Fibroblast of skin of left quadriceps (primary cell): ENCODE results near the gene SMOC2.
"Not testable (repeated sequence)": the region's sequence is repeated elsewhere in the genome, so short reads cannot be mapped to it uniquely, and the experiment has no call there.

Experiments
- DNase-seq, 2 experiments: peaks; one replicate each; pipeline ENCODE4 v3.0.0-alpha.2; 2013; ENCODE audit warnings: low read depth in 2 of 2

SMOC2 gene

DNA sequence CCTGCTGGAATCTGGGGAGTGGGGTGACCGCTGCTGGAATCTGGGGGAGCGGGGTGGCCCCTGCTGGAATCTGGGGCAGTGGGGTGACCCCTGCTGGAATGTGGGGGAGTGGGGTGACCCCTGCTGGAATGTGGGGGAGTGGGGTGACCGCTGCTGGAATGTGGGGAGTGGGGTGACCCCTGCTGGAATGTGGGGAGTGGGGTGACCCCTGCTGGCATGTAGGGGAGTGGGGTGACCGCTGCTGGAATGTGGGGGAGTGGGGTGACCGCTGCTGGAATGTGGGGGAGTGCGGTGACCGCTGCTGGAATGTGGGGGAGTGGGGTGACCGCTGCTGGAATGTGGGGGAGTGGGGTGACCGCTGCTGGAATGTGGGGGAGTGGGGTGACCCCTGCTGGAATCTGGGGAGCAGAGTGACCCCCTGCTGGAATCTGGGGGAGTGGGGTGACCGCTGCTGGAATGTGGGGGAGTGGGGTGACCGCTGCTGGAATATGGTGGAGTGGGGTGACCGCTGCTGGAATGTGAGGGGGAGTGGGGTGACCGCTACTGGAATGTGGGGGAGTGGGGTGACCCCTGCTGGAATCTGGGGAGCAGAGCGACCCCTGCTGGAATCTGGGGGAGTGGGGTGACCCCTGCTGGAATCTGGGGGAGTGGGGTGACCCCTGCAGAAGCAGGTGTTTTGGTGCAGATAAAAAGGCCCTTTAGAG lies 97.4 kb downstream of the SMOC2 start:
- not testable (repeated sequence) for DNase-seq

DNA sequence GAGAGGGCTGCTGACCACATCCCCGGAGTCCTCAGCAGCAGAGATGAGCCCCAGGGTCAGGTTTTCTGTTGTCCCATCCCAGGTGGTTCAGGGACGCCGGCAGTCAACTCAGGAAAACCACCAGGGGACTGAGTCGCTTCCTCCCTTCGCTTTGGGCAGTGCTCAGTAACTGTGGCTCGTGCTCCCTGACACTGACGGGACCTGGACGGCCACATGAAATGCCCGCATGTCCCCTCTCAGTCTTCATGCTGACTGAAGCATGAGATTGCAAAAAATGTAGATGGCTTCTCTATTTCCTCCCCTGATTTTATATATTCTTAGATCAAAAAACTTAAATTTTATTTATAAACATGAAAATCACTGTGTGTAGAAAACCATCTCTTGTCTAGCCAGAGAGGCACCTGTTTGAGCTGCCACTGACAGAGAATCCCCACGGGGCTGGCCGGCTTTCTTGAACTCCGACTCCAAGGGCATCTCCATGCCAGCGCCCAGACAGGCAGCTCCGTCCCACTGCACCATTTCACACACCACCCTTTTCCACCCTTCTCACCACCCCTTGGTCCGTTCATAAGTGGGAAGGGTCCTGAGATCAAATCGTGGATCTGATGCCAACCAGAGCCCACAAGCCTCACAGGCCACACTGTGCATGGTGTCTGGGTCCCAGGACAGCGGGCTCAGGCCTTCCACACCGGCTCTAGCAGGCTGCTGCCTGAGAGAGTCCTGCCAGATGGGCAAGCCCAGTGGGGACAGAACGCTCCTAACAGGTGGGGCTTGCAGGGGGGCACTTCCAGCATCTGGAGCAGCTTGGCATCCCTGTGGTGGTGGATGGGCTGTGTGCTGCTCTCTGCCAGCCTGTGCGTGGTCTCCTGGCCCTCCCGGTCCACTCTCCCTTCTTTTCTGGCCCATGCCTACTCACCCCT lies 98.2 kb downstream of the SMOC2 start:
- DNase-seq, result no peak

DNA sequence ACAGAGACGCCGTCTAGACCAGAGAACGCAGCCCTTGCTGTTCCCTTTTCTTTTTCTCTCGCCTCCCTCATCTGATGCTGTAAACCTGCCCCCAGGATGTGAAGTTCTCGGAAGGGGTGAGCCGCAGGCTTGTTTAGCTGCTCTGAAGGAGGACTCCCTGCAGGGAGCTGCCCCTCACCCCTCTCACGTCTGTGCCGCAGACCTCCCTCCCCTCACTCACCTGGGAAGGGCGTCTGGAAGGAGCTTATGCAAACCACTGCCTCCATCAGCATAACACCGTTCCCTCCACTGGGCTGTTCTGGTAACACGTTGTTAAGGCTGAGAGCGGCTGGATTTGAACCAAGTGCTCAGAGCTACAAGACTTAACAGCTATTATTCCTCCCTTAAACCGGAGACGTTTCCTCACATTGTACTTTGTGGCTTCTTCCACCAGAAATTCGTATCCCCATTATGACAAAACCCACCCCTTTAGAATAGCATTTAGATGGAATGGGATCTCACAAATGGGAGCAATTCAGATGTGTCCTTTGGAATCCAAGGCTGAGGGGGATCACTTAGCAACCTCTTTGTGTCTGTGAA lies 99.8 kb downstream of the SMOC2 start:
- DNase-seq, result no peak

DNA sequence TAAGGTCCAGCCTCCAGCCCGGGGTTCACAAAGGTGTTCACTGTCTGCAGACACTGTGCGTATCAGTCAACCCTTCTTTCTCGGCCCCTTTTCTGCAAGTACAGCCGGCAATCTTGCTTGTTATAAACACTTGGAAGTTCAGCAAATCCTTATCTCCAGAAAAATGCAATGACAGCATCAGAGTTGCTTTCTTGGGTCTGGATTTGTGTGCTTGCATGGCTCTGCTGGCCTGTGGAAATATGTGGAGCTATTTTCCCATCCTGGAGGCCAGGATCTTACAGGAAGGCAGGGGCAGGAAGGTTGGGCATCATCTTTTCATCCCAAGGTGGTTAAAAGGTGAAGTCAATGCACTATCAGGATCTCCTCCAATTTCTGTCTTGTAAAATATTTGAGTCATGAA lies 100.3 kb downstream of the SMOC2 start:
- DNase-seq, result no peak

DNA sequence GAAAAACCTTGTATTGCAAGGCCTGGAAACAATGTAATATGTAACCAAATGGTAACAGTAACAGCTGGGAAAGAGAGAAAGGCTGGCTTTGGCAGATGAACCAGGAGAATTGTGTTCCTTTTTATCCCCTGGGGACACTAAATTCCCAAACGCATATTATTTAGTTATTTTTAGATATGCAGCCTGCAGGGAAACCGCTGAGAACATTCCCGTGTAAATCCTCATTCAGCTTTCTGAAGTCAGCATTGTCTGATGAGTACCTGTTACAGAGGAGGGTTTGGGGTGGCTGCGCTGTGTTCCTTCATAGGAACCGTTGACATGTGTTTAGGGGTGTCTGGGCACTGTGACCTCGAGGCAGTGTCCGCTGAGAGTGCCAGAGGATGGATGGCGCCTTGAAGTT lies 101.3 kb downstream of the SMOC2 start:
- no peak for DNase-seq

DNA sequence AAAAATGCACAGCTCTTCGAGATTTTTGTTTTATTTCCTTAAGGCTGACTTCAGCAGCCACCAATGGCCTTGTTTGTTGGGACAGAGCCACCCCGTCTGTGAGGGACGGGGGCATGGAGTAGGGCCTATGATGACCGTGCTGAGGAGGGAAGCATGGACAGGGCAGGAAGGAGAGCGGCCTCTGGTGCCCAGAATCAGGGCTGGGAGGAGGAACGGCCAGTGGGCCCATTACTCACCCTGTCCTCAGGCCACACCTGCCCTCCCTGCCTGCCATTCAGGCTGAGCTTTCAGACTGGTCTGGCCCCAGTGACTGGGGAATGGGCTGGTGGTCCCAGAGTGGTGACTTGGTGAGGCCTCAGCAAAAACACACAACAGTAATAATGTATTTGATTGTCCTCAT lies 104.4 kb downstream of the SMOC2 start:
- DNase-seq, result no peak

DNA sequence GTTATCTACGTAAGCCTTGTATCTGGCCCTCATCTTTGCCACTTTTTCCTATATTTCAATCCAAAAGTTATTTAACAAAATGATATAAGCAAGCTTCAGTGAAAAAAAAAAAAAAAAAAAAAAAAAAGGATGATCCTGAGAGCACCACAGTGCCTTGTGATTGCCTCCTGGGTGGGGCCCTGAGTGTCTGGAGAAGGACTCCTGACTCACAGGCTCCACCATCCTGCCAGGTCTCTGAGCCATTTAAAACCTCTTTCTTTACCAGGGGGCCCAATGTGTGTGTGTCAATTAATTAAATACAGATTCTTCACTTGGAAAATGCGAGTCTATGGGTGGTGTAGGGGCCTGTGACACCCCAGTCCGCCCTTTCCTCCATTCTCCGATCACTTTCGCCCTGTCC lies 105.2 kb downstream of the SMOC2 start:
- no peak for DNase-seq

DNA sequence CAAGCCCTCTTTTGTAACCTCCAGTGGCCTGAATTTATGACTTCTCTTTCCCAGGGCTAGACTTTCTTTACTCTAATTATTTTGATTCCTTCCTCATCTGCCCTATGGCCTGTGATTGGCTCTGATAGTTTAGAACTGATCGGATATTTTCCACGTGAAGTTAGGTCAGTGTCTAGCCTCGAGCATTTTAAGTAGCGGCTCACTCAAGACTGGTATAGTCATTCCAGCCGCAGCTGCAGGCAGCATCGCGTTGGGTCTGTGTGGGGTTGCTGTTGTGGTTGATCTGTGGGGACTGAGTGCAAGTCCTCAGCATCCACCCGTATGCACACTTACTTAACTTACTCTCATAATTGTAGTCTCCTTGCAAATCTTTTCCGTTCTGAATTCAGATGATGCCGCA lies 105.7 kb downstream of the SMOC2 start:
- no peak for DNase-seq

DNA sequence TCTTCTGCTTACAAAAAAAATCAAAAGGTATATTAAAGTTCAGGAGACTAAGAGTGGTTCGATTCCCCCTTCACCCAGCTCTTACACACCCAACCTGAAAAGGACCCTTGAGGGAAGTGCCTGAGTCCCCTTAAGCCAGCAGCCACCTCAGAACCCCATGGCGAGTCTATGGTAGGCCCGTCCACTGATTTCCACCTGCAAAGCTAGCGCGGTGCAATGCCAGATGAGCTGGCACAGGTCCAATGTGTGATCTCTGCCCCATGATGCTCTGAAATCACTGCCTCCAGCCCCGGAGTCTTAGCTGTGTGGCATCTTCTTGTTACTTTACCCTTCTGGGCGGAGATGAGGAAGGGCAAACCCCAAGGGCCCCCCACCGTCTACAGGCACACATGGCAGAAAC lies 109.3 kb downstream of the SMOC2 start:
- DNase-seq, result no peak

DNA sequence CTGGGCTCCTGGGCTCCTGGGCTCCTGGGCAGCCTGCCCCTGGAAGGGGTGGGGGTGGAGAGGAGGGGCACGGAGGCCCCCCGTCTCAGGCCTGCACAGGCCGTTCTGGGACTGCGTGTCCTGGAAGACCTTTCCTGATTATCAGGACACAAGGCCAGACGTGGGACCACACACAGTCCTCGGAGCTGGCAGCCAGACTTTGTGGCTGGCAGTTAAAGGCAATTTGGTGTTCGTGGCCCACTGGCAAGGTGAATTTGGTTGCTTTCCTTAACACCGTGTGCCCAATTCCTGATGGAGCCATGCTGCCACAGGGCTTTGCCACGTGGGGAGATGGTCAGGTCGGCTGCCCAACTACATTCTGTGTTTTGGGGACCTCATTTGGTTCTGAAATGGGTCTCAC lies 113.5 kb downstream of the SMOC2 start:
- no peak for DNase-seq

DNA sequence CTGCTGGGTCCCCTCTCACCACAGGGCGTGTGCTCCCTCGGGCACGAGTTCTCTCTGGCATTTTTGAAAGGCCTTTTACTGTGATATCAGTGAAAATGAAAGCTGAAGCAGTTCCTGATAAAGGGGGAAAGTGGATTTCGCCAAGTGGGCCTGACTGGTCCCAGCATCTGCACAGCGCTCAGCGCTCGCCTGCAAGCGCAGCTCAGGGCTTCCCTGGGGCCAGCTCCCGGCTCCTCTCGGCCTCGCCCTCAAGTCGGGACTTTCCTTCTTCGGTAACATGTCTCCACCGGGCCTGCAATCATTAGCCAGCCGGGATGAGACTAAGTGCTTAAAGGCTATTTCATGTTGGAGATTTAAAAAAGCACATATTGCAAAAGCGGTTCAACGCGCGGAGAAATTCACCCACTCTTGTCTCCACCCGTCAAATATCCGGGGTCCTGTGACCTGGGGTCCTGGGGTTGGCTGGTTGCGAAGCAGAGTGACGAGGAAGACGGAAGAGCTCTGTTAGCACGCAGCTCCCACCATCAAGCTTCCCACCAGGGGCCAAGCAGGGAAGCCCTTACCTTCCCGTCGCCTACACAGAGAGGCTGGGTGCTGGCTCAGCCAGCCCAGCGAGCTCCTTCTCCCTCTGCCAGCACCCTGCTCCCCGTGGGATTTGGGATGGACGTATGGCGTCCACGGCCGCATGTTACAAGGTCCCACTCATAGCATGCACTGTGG lies 114.1 kb downstream of the SMOC2 start:
- no peak for DNase-seq

DNA sequence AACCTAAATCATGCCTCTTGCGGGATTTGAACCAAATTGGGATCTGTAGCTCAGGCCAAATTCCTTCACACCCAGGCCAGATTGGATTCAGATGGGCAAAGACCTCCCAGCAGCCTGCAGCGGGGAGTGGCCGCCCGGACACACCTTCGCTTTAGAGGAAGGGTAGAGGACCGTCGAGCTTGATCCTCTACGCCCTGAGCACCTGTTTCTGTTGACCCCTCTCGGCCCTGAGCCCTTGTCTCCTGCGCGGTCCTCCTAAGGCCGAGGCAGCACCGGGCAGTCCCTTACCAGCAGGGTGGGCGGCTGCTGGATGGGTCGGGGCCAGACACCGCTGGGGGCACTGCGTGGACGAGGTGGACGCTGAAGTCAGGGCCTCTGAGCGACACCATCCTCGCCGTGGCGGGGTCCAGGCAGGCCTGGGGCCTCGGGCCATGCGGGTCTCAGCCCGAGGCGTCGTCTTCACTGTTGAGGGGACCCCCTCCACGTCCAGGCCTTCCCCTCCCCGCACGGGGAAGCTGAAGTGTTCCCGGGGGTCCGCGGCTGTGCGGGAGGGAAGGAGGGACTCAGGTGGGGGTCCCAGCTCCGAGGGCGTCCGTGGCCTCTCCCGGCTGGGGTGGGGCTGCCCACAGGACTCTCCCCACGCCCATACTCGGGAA lies 114.8 kb downstream of the SMOC2 start:
- no peak for DNase-seq

DNA sequence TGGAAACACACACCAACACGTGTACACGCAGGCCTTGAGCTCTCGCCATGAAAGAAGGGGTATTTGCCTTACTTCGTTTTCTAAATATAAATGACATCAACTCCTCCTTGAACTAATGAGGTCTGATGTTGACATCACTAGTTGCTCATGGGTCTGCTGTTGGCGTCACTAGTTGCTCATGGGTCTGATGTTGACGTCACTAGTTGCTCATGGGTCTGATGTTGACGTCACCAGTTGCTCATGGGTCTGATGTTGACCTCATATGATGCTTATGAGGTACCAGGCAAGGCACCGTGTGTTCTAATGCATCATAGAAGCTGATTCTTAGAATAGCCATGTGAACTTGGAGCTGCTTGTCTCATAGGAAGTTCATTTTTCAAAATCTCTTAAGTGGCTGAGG lies 116.5 kb downstream of the SMOC2 start:
- no peak for DNase-seq

DNA sequence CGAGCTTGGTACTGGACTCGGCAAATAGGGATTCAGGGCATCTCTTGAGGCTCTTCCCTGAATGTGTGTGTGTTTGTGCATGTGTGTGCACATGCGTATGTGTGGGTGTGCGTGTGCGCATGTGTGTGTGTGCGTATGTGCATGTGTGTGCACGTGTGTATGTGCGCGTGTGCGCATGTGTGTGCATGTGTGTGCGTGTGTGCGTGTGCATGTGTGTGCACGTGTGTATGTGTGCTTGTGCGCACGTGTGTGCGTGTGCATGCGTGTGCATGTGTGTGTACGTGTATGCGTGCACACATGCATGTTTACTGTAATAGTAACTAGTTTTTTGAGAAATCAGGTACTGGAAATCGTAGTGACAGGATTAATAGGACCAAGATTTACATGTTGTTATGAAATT lies 117.7 kb downstream of the SMOC2 start:
- DNase-seq, result no peak

DNA sequence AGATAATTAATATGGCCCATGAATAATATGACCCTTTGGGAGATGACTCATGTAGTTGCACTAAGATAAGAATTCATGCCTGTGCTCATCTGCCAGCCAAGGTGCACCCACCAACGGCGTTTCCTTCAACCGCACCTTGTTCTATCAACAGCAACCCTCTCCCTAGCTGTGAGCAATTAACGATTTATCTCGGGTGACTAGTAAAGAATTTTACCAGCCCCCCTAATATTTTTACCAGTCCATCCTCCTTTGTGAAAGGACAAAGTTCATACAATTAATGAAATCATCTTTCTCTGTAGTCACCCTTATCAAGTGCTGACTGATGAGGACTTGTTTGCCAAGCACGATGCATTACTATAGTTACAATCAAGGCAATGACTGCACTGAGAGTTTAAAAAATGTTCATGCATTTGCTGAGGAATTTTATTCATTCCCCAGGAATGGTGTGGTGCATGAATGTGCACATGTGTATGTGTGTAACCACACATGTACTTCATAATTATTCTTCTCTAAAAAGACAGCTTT lies 118.7 kb downstream of the SMOC2 start:
- no peak for DNase-seq

DNA sequence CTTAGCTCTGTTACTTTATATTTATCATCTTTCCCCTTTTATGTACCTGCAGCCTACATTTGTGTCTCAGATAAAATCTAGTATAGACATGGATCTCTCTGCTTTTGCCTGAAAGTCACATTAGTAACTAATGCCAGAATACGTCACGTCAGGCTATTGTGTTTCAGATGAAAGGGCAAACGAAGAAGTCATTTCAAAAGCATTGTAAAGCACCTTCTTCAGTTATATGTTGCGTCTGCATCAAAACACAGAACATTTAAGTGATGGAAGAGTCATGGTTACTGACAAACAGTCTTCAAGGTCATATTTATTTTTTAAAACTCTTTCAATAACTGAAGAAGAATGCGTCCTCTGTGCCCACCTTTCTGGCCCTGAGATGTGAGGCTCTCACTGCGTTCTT lies 119.1 kb downstream of the SMOC2 start:
- no peak for DNase-seq

DNA sequence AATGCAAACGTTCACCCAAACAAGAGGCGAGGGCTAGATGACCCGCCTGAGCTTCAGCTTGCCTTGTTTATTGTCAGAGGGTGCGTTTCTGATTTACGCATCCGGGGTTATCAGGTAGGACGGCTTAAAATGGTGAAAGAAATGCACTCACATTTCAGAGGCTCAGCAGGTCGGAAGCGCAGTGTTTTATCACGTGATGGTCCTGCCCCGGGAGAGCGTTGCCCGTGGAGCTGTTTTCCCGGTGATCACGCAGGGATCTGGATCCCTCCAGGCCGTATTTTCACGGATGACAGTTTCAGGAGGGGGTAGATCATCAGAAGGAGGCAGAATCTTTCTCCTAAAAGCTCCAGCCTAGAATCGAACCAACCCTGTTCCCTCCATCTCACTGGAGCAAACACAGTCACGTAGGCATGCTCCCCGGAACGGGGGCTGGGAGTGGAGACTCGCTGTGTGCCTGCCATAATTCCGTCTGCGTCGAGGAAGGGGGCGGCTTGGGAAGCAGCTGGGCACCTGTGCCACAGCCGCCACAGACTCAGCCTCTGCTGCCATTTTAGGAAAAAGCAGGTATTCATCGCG lies 121.7 kb downstream of the SMOC2 start:
- DNase-seq, result no peak

DNA sequence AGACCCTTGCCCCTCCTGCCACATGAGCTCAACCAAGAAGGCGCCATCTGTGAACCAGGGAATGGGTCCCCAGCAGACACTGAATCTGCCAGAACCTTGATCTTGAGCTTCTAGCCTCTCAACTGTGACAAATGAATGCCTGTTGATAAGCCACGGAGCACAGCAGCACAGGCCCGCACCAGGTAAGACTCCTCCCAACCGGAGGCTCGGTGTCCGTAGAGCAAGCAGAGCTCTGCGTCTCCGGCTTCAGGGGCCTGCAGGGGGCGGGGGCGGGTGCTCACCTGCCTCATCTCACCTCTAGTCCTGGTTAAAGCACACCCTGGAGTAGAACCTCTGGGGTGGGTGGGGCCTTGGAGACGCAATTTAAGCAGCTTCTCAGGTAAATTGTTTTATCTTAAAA lies 122.7 kb downstream of the SMOC2 start:
- no peak for DNase-seq

DNA sequence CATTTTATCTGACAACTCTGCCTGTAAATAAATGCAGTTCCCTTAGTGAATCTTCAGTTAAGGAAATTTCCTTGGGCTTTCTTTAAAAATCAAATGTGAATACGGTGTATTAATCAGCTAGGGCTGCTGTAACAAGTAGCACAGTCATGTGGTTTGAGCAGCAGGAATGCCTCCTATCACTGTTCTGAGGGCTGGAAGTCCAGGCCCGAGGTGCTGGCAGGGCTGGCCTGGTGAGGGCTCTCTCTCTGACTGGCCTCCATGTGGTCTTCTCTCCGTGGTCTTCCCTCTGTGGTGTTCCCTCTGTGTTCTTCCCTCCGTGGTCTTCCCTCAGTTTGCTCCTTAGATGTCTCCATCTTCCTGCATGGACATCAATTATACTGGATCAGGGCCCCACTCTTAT lies 124.1 kb downstream of the SMOC2 start:
- DNase-seq, result no peak

DNA sequence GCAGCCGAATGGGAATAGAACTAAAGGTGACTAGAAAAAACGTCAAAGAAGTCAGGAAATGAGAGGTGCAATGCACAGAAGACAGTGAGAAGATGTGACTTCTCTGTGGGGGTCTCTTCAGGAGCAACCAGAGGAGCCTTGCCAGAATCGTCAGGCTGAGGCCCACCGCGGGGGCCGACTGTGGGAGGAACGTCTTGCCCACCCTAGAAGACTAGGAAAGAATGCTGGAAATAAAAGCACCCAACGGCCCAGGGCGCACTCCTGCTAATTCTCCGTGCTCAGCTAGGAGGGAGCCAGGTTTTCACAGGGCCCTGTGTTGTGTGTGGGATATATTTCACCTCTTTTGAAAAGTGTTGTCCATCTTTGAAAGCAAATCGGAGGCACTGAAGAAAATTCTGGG lies 129.2 kb downstream of the SMOC2 start:
- no peak for DNase-seq

DNA sequence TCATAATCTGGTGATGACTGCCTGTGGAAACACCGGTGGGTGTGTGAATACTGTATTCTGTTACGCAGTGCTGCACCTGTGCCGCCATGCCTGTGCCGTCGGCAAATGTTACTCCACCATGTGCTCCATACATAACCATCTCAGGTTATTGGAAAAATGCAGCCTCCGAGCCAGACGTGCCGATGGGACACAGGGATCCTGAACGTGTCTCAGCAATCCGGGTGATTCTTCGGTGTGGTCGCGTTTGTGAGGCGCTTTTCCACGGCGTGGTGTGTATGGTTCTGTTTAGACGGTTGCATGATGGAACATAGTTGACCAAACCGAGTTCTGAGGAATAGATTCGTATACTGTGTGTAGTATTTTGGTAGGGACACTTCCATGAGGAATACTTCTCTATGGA lies 130.3 kb downstream of the SMOC2 start:
- no peak for DNase-seq
